ENCODE data around the gene CD4.

DNA sequence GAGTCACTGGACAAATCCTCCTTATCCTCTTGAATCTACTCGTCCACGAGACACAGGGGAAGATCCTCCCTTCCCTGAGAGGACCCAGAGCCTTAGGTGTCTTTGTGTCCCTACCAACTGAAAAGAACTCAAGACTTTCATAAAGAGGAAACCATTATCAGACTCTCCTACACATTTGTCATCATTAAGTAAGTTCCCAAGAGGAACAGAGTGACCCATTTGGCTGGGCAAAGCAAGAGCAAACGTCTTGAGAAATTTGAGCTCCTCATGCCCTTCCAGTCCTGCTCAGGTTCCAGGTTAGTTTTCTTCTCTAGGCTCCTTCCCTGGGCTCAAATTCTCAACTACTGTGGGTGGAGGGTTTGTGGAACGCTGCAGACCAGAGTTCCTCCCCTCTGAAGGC lies 42.1 kb upstream of the CD4 start:
- no peak for TF ChIP-seq TCF7 (IDR thresholded peaks at IDR 0.05; ENCODE audit: borderline replicate concordance)
- TF ChIP-seq, protein P1, sequence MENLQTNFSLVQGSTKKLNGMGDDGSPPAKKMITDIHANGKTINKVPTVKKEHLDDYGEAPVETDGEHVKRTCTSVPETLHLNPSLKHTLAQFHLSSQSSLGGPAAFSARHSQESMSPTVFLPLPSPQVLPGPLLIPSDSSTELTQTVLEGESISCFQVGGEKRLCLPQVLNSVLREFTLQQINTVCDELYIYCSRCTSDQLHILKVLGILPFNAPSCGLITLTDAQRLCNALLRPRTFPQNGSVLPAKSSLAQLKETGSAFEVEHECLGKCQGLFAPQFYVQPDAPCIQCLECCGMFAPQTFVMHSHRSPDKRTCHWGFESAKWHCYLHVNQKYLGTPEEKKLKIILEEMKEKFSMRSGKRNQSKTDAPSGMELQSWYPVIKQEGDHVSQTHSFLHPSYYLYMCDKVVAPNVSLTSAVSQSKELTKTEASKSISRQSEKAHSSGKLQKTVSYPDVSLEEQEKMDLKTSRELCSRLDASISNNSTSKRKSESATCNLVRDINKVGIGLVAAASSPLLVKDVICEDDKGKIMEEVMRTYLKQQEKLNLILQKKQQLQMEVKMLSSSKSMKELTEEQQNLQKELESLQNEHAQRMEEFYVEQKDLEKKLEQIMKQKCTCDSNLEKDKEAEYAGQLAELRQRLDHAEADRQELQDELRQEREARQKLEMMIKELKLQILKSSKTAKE (IDR thresholded peaks at IDR 0.05; ENCODE audit: low read depth, poor library complexity, severe bottlenecking), result no peak
- TF ChIP-seq, protein P2, sequence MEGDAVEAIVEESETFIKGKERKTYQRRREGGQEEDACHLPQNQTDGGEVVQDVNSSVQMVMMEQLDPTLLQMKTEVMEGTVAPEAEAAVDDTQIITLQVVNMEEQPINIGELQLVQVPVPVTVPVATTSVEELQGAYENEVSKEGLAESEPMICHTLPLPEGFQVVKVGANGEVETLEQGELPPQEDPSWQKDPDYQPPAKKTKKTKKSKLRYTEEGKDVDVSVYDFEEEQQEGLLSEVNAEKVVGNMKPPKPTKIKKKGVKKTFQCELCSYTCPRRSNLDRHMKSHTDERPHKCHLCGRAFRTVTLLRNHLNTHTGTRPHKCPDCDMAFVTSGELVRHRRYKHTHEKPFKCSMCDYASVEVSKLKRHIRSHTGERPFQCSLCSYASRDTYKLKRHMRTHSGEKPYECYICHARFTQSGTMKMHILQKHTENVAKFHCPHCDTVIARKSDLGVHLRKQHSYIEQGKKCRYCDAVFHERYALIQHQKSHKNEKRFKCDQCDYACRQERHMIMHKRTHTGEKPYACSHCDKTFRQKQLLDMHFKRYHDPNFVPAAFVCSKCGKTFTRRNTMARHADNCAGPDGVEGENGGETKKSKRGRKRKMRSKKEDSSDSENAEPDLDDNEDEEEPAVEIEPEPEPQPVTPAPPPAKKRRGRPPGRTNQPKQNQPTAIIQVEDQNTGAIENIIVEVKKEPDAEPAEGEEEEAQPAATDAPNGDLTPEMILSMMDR (IDR thresholded peaks at IDR 0.05 in 2 of 3, conservative IDR thresholded peaks at IDR 0.05 in 1 of 3; ENCODE audit: control insufficient read depth in 2 of 3, extremely low read depth in 1 of 3, insufficient read depth in 1 of 3, low read depth in 3 of 3, low read length in 3 of 3), result no peak
- no peak for TF ChIP-seq ATF7 (IDR thresholded peaks at IDR 0.05; ENCODE audit: low read depth)
- TF ChIP-seq, protein P3, sequence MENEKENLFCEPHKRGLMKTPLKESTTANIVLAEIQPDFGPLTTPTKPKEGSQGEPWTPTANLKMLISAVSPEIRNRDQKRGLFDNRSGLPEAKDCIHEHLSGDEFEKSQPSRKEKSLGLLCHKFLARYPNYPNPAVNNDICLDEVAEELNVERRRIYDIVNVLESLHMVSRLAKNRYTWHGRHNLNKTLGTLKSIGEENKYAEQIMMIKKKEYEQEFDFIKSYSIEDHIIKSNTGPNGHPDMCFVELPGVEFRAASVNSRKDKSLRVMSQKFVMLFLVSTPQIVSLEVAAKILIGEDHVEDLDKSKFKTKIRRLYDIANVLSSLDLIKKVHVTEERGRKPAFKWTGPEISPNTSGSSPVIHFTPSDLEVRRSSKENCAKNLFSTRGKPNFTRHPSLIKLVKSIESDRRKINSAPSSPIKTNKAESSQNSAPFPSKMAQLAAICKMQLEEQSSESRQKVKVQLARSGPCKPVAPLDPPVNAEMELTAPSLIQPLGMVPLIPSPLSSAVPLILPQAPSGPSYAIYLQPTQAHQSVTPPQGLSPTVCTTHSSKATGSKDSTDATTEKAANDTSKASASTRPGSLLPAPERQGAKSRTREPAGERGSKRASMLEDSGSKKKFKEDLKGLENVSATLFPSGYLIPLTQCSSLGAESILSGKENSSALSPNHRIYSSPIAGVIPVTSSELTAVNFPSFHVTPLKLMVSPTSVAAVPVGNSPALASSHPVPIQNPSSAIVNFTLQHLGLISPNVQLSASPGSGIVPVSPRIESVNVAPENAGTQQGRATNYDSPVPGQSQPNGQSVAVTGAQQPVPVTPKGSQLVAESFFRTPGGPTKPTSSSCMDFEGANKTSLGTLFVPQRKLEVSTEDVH (IDR thresholded peaks at IDR 0.05; ENCODE audit: low read depth, partially characterized antibody), result no peak
- no peak for TF ChIP-seq EZH2 (IDR thresholded peaks at IDR 0.05; ENCODE audit: borderline replicate concordance, control insufficient read depth, low read depth, low read length)
- TF ChIP-seq MEF2A (IDR thresholded peaks at IDR 0.05; ENCODE audit: insufficient read depth, low read depth, low read length), result no peak
- no peak for TF ChIP-seq SMC3 (IDR thresholded peaks at IDR 0.05; ENCODE audit: borderline replicate concordance, low read length)
- no peak for TF ChIP-seq POLR2A (IDR thresholded peaks at IDR 0.05; ENCODE audit: low read depth, low read length)
- no peak for TF ChIP-seq POLR2AphosphoS5 (IDR thresholded peaks at IDR 0.05; ENCODE audit: low read length)
- TF ChIP-seq, protein P4, sequence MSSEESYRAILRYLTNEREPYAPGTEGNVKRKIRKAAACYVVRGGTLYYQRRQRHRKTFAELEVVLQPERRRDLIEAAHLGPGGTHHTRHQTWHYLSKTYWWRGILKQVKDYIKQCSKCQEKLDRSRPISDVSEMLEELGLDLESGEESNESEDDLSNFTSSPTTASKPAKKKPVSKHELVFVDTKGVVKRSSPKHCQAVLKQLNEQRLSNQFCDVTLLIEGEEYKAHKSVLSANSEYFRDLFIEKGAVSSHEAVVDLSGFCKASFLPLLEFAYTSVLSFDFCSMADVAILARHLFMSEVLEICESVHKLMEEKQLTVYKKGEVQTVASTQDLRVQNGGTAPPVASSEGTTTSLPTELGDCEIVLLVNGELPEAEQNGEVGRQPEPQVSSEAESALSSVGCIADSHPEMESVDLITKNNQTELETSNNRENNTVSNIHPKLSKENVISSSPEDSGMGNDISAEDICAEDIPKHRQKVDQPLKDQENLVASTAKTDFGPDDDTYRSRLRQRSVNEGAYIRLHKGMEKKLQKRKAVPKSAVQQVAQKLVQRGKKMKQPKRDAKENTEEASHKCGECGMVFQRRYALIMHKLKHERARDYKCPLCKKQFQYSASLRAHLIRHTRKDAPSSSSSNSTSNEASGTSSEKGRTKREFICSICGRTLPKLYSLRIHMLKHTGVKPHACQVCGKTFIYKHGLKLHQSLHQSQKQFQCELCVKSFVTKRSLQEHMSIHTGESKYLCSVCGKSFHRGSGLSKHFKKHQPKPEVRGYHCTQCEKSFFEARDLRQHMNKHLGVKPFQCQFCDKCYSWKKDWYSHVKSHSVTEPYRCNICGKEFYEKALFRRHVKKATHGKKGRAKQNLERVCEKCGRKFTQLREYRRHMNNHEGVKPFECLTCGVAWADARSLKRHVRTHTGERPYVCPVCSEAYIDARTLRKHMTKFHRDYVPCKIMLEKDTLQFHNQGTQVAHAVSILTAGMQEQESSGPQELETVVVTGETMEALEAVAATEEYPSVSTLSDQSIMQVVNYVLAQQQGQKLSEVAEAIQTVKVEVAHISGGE (CRISPR knock-in tag; IDR thresholded peaks at IDR 0.05), result no peak
- no peak for TF ChIP-seq GABPA (IDR thresholded peaks at IDR 0.05; ENCODE audit: low read depth)
- no peak for TF ChIP-seq NBN (IDR thresholded peaks at IDR 0.05)

All from GM12878 (cell line).